GM19240 (cell line): ENCODE measurements around the gene SLFN5.
"Not testable (repeated sequence)": the region's sequence is repeated elsewhere in the genome, so short reads cannot be mapped to it uniquely, and the experiment has no call there.

Source experiments
- DNase-seq: peaks from one replicate; pipeline ENCODE4 v3.0.0; 2011; ENCODE audit warnings: low spot score; ENCODE audit not compliant: insufficient read length

Gene SLFN5

GRCh38 chr17:35242805-35243560 lies at the start of gene SLFN5:
TSS of gene SLFN5 (plus strand) at chr17:35243072. CDS start at chr17:35258691, 15,619 bp downstream.
- DNase-seq: peak; percentile 65

GRCh38 chr17:35194001-35194400 lies 48.9 kb upstream of the SLFN5 start, which contains the start of gene SLC35G3:
TSS of gene SLC35G3 (minus strand) at chr17:35194393. CDS start at chr17:35194307, 86 bp downstream.
- DNase-seq: not testable (repeated sequence)

GRCh38 chr17:35195062-35195461 lies 47.8 kb upstream of the SLFN5 start:
- DNase-seq: not testable (repeated sequence)

GRCh38 chr17:35202582-35202981 lies 40.3 kb upstream of the SLFN5 start:
- not testable (repeated sequence) for DNase-seq

- DNase-seq: no peak
Observed at GRCh38 chr17:35210741-35211140, 32.1 kb upstream of the SLFN5 start.

- no peak for DNase-seq
Observed at GRCh38 chr17:35212668-35213067, 30.2 kb upstream of the SLFN5 start.

- no peak for DNase-seq
Observed at GRCh38 chr17:35213412-35213940, 29.4 kb upstream of the SLFN5 start.

GRCh38 chr17:35214192-35214591 lies 28.7 kb upstream of the SLFN5 start:
- no peak for DNase-seq

GRCh38 chr17:35214631-35215273 lies 28.1 kb upstream of the SLFN5 start:
- no peak for DNase-seq

GRCh38 chr17:35217107-35217506 lies 25.8 kb upstream of the SLFN5 start:
- DNase-seq: no peak

- DNase-seq: no peak
Observed at GRCh38 chr17:35218915-35219314, 24.0 kb upstream of the SLFN5 start.

- no peak for DNase-seq
Observed at GRCh38 chr17:35222452-35222851, 20.4 kb upstream of the SLFN5 start.

GRCh38 chr17:35224436-35224835 lies 18.4 kb upstream of the SLFN5 start:
- DNase-seq: no peak

GRCh38 chr17:35227546-35227945 lies 15.3 kb upstream of the SLFN5 start:
- DNase-seq: no peak

GRCh38 chr17:35229638-35230037 lies 13.2 kb upstream of the SLFN5 start:
- DNase-seq: no peak

- DNase-seq: not testable (repeated sequence)
Observed at GRCh38 chr17:35234315-35234714, 8.6 kb upstream of the SLFN5 start.

GRCh38 chr17:35235289-35235688 lies 7.6 kb upstream of the SLFN5 start:
- no peak for DNase-seq

- no peak for DNase-seq
Observed at GRCh38 chr17:35235917-35236316, 7.0 kb upstream of the SLFN5 start.

GRCh38 chr17:35236821-35237220 lies 6.1 kb upstream of the SLFN5 start:
- DNase-seq: no peak

- DNase-seq: no peak
Observed at GRCh38 chr17:35238821-35239220, 4.1 kb upstream of the SLFN5 start.

GRCh38 chr17:35239823-35240222 lies 3.0 kb upstream of the SLFN5 start:
- DNase-seq: no peak

GRCh38 chr17:35240861-35241260 lies 2.0 kb upstream of the SLFN5 start:
- DNase-seq: no peak

GRCh38 chr17:35241520-35241919 lies 1.4 kb upstream of the SLFN5 start:
- DNase-seq: no peak
